Daoy (cell line): ENCODE data around the gene FXYD2. TPM values are rescaled to one million over a fixed set of nuclear protein-coding genes. Genes with fewer than 3 reads are reported as not detected.
A peak's percentile ranks its signal among the peaks of the same experiment; 100 is the strongest.

Experiments
- DNase-seq: peaks from one replicate; pipeline ENCODE4 v3.0.0-alpha.2; 2015; ENCODE audit warnings: low read depth
- total RNA-seq: library from RNA; depleted of rRNA; stranded (reverse); fragments of >200 nt; shearing (Covaris generic); gene quantifications from 2 replicates; pipeline ENCODE4 v1.2.3, GENCODE V29; 2014

Gene FXYD2
- total RNA-seq, 1 experiment from 2014 or later = not detected

DNA sequence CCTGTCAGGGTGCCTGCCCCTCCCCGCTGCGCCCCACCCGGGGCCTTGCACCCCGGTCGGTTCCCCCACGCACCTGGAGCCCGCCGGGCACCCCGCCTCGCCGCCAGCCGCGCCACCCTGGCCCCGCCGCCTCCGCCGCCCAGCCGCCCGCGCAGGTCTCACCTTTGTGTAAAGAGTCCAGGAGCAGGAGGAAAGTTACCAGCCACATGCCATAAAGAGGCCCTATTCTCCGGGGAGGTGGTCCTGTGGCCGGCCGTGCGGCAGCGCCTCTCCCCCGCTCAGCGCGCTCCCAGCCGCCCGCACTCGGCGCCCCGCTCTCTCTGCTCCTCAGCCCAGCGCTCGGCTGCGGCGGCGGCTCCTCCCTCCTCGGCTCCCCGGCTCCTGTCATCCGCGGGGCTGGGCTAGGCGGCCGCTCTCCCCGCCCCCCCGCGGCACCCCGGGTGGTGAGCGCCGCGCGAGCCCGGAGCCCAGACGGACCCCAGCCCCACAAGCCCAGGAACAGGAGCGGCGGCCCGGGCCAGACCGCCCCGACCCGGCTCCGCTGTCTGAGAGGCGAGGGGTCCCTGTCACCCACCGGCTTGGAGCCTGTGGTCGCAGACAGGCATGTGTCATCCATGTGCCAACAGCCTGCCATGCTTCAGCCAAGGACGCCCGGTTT is 27.5 kb downstream of the FXYD2 start, which contains the start of gene DSCAML1:
Gene DSCAML1, minus strand, starts transcription at position 345 of the 658 bp plus-strand sequence. Its CDS starts 137 bp downstream, at position 208.
- DNase-seq = peak; percentile 40

DNA sequence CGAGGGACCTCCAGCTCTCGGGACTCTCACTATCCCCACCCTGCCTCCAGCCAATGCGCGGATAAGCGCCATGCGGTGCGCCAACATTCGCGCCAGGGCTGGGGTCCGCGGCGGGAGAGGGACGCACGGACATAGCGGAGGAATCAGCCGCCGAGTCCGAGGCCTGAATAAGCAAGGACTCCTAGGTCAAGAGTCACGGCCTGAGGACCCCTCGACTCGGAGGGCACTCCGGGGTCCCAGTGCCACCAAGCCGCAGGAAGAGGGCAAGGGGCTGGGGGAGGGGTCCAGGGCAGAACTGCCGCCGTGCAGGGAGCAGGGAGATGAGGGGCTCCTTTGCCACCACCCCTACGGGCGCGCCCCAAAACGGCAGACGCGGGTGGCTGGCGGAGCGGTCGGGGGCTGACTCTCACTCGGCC is 28.1 kb downstream of the FXYD2 start:
- DNase-seq = no peak

DNA sequence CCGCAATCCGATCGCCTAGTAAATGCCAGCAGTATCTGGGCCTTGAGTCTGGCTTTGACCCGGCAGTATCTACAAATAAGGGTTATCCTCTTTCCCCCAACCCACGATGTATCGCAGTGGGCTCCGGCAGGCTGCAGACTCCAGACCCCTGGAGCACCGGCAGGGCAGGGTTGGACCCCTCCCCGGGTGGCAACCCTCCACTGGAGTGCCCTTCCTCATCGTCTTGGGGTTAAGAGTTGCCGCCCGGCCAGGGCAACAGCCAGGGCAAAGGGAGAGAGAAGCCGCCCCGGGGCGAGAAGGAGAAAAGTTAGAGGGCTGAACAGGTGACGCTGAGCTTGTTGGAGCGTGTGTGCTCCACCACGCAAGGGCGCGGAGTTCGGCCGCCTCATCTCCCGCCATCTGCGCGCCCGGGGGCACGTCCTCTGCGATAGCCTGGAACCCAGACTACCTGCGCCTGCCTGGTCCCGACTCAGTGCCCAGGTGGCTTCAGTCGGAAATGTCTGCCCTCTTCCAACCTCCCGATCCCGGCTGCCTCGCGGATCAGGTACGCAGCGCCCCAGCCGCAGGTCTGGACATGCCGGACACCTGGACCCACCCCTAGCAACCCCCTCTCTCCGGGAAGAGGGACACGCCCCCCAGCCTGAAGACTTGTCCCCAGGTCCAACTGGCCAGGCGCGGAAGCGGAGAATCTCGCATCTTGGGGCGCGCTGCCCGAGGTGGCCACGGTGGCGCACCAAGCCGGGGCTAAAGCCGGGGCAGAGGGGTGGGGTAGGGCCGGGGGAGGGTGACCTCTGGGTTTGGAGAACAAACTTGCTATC is 28.7 kb downstream of the FXYD2 start:
- no peak for DNase-seq

DNA sequence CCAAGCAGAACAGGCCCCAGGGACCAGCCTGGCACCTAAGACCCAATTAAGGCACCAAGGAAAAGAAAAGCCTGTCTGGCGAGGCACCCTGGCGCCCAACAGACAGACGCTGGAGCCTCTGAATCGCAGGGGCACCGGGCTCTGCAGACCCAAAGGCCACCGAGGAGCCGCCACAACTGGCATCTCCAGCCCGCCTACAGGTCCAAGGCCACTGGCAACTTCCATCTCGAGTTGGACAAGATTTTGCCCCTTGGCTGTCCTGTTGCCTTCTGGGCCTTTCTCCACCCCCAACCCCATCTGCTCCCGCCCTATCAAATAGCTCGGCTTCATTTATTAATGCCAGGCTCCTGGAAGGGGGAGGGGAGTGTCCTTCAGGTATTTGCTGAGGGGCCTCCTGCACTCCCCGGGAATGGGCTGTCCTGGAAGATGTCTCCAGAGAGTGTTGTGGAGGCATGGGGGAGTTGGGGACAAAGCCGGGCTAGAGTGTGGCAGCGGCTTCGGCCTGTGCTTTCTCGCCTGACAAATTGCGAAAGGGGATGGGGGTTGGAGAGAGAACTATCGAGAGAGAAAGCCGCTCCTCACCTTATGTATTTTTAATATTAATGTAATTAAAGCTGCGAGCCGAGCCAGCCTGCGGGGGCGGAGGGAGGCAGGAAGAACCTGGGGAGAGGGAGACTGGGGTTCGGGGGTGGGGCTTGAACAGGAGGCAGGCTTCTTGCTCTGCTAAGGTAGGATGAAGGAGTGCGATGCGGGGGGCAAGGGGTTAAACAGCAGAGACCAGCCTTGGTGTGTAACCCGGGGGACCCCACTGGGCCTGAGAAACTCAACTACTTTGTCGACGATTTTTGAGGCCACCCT is 29.5 kb downstream of the FXYD2 start:
- no peak for DNase-seq

DNA sequence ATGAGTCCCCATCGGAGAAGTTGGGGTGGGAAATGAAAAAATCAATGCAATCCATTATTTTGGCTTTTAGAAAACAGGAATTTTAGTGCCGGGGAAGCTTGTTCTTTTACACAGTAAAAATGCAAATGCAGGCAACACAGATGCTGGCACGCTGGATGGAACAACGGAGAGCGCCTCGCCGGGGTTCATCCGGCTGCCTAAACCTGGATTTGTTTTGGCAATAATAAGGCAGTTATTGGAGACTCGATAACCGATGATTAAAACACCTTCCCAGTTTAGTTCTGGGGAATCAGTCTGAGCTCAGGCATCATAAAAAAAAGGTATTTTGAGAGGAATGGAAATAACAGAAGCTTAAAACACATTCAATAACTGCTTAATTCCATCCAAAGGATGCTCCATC is 30.4 kb downstream of the FXYD2 start:
- no peak for DNase-seq

DNA sequence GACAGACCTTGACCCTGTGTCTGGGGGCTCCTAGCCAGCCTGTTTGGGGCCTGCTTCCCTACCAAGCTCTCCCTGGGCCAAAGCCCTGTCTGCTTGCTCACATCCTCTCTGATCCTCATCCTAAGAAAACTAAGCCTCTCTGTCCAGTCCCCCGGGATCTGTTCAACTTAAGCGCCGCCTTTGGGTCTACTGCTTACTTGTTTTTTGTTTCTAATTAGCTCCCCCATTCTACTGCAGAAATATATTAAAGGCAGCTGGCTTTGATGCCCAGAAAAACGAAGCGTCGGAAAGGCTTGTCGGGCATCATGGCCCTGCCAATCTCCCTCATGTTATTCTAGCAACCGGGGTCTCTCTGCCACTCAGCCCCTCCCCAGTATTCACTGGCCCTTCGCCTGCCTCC is 31.0 kb downstream of the FXYD2 start:
- no peak for DNase-seq

DNA sequence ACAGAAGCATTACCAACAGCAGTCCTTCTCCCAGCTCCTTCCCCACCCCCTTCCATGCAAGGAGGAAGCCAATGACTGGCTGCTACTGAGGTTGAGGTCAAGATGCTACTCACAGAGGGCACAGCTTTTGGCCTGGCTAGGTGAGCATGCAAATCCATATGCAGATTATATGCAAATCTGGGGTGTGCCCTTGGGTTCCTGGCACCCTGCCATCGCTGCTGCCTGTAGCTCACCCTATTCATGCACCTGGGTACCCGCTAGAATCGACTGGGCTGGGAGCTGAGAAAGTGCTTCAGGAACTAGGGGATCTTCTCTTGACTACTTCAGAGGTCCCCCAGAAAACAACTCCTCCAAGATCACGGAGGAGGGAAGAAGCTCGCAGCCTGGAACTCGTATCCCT is 31.6 kb downstream of the FXYD2 start:
- DNase-seq = no peak

DNA sequence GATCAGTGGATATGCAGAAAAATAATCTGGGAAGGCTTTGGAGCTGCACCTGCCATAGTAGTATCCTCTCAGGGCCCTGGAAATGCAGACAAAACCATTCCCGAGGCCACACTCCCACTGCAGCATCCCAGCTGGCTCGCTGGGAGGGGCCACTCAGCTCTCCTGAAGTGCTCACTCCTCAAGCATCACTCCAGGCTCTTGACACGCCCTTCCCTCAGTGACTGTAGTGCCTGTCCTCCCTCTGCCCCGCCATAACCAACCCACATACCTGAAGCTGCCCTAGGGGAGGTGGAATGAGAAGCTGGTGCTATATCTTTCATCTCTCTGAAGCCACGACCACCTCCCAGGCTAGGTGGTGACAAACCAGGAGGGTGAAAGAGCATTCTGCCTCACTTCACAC is 32.3 kb downstream of the FXYD2 start:
- DNase-seq = no peak

DNA sequence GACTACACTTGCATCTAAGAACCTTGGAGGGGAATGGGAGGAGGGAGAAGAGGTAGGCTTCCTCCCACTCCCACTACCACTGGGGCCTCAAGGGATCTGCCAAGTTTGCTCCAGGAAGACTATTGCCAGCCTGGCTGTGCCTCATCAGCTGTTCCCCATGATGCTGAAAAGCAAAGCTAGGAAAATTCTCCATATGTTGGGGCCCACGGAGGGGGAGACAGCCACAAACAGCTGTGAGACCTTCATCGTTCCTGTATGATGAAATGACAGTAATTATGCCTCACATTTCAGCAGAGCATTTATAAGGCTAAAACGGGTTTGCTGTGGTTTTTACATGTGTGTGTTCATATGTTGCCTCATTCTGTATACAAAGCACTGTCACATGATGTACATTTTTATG is 34.3 kb downstream of the FXYD2 start:
- no peak for DNase-seq

DNA sequence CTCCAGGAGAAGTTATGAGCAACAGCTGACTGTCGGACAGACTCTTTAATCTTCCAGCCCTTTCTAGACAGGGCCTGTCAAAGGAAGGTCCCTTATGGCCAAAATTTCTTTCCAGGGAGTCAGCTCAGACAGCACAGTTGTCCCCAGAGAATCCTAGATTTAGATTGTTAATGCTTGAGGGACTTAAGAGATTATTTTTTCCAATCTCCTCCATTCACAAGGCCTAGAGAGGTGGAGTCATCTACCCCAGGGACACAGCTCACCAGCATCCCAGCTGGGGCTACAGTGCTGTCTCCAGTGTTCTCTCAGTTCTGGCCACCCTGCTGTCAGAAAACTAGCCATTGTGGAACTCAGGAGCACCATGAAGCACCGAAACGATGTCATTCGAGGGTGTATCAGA is 35.3 kb downstream of the FXYD2 start:
- no peak for DNase-seq

DNA sequence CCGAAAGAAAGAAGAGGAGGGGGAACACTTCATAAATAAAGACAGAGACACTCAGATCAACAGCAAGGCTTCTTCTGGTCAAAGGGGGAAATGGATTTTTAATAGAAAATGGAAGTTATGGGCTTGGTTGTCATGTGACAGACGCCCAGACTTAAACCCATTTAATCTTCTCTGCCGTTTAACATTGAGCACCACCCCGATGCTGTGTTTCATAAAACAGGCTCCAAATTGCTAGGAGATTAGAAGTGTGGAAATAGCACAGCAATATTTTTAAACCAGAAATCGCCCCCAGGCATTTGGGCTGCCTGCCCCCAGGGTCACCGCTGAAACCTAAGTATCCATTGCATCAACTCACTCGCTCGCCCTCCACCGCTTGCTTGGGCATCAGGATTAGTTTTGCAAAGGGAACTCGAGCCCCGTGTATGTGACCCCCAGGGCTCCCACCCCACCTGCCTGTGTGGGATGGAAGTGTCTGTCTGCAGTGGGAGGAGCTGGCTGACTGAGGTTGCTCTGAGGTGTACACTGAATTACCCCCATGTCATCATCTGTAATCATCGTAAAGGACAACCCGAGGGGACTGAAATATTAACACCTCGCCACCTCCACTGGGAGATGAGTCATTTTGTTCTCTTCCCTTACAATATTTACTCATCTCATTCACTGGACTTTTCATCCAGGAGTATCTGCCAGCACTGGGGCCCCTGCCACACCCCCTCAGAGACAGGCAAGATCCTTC is 38.2 kb downstream of the FXYD2 start:
- DNase-seq = peak; percentile 20

DNA sequence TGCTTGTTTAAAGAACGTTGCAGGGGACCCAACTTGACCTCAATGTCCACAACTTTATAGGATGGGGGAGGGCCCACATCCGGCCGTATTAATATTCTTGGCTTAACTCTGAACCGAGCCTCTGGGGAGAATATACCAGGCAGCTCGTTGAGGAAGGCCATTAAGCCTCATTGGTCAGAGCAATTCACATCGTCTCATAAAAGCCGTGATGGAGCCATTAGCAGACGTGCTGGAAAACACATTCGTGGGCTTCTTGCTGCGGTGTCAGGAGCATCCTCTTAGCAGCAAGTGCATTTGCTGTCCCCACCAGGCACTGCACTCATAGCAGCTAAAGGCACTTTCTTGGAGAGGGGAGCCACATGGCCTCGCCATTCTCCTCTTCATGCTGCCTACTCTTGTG is 42.4 kb downstream of the FXYD2 start:
- DNase-seq = no peak

DNA sequence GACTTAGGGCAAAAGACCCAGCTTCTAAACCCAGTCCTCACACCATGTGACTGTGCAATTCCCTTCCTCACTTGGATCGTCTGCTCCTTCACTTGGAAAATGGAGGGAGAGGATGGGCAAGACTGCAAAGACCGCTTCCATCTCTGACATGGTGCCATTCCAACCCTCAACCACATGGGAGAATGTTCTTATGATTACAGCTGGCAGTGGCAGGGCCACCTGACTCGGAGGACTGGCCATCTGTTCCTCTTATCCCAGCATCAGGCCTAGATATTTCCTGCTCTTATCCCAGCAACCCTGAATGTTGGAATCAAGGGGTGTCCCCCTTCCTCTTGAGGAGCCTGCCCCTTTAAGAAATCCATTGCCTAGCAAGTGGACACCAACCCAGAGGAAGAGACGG is 42.9 kb downstream of the FXYD2 start:
- no peak for DNase-seq

DNA sequence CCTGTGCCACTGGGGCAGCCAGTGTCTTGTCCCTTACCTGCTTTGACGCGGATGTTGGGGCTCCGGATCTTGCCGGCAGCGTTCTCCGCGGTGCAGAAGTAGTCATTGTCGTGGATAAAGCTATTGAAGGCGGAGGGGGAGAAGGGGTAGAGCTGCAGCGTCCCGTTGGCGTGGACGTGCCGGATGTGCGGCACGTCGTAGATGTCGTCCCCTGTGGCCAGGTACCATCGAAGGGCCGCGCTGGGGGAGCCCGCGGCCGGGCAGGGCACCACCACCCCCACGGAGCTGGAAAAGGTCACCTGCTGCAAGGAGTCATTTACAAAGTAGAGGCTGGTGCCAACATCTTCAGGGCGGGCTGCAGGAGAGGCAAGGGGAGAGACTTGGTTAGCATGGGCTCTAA is 44.1 kb downstream of the FXYD2 start:
- no peak for DNase-seq

DNA sequence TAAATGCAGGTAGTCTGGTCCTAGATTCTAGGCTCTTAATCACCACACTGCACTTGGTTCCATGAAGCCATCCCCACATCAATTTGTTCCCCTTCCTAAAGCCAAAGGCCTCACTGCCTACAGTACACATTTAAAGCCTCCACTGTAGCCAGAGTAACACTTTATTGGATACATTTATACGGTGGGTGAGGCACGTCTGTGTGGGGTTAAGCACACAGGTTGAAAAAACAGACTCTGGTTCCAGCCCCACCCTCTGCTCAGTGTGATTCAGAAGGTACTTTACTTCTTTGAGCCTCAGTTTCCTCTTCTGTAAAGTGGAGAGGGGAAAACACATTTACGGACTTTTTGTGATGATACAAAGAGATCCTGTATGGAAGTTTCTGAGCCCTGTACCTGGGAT is 50.0 kb downstream of the FXYD2 start:
- no peak for DNase-seq

DNA sequence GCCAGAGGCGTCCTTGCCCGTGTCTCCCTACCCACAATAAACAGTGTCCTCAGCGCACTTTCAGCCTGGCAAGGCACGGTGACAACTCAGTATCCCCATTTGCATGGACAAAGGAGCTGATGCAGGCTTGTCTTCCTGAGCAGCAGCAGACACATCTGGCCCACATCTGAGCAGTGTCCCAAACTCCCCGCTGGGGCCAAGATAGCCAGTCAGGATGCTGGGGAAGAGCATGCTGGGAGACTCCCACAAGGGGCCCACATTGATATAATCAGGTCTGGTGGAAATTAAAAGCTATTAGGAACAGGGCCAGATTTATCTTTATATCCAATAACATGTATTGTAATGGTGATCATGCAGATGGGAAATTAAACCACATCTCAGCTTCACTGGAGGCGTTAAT is 52.2 kb downstream of the FXYD2 start:
- DNase-seq = no peak

DNA sequence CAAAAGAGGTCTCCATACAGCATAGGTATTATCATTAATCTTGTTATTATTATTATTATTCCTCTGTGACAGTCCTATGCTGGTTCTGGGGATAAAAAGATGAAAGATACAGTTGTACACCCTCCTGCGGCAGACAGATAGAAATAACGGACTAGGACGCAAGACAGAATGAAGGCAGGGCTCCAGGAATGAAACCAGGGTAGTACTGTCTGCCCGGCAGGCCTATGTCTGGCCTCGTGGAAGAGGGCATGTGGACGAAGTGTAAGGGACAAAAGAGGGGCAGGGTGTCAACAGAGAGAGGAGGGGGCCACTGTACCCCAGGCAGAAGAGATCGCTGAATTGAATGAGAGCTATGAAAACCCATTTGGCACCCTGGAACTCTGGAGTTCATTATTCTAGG is 52.7 kb downstream of the FXYD2 start:
- no peak for DNase-seq

DNA sequence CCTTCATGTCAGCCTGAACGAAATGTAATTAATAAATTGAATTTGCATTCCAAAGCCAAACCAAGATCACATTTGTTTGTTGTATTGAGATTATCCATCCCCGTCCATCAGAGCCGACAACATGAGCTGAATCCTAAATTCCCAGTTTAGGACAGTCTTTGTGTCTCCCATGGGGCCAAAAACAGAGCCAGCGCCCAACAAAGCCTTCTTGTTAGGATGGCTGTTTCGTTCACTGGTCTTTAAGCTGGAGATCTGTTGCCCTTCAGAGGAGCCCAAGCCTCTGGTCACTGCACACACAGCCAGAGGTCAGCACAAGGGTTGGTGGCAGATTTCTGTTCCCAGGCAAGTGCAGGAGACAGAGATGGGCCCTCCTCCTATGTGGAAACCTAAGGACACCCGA is 53.3 kb downstream of the FXYD2 start:
- DNase-seq = no peak

DNA sequence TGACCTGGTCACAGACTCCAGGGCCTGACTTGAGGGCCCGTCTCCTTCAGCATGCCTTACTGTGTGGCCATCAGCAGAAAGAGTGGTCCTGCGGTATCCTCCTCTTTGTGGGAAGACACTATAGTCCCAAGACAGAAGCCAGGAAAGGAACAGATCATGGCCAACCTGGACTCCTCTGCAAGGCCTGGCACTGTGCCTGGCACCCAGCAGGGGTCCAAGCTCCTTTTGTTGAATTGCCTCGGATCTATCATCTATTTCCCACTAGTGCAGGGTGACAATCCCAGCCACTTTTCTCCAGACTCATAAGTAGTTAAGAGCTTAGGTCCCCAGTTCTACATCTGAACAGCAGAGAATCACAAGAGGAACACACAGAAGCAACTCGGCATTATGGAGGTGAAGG is 54.5 kb downstream of the FXYD2 start:
- no peak for DNase-seq
